GM12872 (cell line): ENCODE data around the gene SLMAP.

Source experiments
- TF ChIP-seq, protein P1 (sequence below): IDR thresholded peaks from 3 replicates; pipeline ENCODE4 v1.5.1; 2011; ENCODE audit warnings: low read depth, mild to moderate bottlenecking, low read length, moderate library complexity; ENCODE audit not compliant: insufficient read depth

SLMAP gene

GRCh38 chr3:57755741-57756527 is at the start of gene SLMAP:
Gene SLMAP, plus strand, starts transcription at chr3:57756309. Its CDS starts 1,343 bp downstream, at chr3:57757652.
- TF ChIP-seq, protein P1, sequence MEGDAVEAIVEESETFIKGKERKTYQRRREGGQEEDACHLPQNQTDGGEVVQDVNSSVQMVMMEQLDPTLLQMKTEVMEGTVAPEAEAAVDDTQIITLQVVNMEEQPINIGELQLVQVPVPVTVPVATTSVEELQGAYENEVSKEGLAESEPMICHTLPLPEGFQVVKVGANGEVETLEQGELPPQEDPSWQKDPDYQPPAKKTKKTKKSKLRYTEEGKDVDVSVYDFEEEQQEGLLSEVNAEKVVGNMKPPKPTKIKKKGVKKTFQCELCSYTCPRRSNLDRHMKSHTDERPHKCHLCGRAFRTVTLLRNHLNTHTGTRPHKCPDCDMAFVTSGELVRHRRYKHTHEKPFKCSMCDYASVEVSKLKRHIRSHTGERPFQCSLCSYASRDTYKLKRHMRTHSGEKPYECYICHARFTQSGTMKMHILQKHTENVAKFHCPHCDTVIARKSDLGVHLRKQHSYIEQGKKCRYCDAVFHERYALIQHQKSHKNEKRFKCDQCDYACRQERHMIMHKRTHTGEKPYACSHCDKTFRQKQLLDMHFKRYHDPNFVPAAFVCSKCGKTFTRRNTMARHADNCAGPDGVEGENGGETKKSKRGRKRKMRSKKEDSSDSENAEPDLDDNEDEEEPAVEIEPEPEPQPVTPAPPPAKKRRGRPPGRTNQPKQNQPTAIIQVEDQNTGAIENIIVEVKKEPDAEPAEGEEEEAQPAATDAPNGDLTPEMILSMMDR, result no peak

DNA sequence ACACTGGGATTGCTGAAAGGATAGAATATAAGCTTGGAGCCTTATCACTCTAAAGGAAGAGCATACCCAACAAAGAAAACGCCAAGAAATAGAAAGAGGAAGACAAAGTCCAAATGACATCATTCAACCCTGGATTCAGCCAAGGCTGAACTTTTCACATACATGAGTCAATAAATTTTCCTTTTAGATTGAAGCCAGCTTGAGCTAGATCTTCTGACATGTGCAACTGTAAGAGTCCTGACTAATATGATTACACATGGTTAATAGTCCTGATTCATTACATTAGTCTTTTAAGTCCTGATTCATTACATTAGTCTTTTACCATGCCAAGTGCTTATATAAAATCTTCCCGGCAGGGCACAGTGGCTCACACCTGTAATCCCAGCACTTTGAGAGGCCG is 49.6 kb upstream of the SLMAP start:
- TF ChIP-seq, protein P1, result no peak

- TF ChIP-seq, protein P1, result no peak
Measured at GRCh38 chr3:57709031-57709430, 47.1 kb upstream of the SLMAP start.

DNA sequence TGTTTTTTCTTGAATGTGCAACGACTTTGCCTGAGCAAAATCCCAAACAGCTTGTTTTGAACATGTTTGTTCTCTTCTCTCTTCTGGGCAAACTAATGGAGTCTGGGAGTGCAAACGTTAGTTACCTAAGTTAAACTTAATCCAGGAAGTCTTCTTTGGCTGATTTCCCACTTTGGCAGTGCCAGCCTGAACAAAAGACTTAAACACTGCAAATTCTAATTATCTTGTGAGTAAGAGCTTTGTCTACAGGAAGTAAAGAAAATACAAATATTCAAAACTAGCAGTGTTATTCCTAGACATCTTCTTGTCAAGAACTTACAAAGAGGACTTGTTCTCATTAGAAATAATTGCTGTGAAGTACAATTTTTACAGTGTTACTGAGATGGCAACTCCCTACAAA is 46.5 kb upstream of the SLMAP start:
- TF ChIP-seq, protein P1, result no peak

DNA sequence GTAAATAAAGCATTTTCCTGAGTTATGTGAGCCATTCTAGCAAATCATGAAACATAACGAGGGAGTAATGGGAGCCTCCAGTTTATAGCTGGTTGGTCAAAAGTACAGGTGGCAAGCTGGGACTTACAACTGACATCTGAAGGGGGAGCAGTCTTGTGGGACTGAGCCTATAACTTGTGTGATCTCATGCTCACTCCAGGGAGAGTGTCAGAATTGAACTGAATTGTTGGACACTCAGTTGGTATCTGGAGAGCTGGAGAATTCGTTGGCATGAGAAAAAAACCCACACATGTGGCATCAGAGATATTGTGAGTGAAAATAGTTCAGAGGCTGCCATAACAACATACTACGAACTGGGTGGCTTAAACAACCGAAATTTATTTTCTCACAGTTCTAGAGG is 40.4 kb upstream of the SLMAP start:
- TF ChIP-seq, protein P1, result no peak

GRCh38 chr3:57717205-57717868 is 38.8 kb upstream of the SLMAP start:
- TF ChIP-seq, protein P1, result no peak

- TF ChIP-seq, protein P1, result no peak
Measured at GRCh38 chr3:57718118-57718517, 38.0 kb upstream of the SLMAP start.
